Effector CD4-positive, alpha-beta T cell (primary cell): ENCODE results near the gene ABCA4.

Experiments used
- DNase-seq: peaks from one replicate; pipeline ENCODE4 v3.0.0-alpha.2; 2020

The ABCA4 gene

DNA sequence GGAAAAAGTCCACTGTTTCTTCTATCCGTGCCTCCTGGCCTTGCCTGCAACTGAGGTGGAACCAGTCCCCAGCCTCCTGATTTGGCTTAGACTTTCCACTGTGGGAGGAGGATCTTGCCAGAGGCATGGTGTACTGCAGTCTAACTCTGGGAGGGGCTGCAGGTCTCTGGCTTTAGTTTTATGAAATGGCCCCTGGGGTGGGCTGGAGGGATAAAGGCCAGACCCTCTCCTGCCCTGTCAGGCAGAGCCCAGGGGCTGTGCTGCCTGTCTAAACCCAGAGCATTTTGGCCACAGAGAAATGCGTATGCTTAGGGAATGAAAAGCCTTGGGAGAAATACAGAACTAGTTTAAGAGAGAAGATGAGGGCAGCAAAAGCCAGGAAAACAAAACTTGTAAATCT is 73.0 kb downstream of the ABCA4 start:
- no peak for DNase-seq

GRCh38 chr1:94045465-94046056 is 75.4 kb downstream of the ABCA4 start:
- DNase-seq: no peak

DNA sequence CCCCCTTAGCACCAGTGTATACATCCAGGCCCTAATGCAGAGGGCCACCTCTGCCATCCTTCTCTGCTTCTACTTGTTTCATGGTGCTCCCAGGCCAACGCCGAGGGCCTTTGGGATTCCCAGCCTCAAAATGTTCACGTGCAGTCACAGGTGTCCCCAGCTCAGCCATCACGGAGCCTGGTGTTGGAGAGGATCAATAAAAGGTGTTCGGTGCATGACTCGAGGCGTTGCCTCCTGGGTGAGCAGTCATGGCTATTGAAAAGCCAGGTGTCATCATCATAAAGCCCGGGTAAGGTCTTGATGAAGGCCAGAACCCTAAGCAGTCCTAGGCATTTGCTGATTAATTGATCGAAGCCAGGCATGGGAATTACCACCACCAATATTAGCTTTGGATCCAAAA is 76.1 kb downstream of the ABCA4 start:
- no peak for DNase-seq

- no peak for DNase-seq
Observed at GRCh38 chr1:94044290-94044790, 76.6 kb downstream of the ABCA4 start.

- no peak for DNase-seq
Observed at GRCh38 chr1:94043738-94044289, 77.1 kb downstream of the ABCA4 start.

DNA sequence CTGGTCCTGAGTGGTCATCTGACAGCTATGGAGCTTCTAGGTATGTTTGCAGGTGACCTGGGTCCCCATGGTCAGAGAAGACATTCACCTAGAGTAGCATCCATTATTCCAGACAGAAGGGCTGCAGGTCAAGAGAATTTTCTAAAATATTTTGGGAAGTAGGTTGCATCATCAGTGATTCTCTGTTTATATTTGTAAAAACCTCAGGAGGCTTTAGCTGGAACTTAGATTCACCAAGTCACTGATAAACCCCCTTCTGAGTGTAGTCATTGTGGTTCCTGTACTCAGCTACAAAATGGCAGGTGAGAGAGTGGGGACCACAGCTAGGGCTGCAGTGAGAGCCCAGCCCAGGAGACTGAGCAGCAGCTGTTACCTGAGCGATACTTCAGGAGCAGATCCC is 78.6 kb downstream of the ABCA4 start:
- no peak for DNase-seq

DNA sequence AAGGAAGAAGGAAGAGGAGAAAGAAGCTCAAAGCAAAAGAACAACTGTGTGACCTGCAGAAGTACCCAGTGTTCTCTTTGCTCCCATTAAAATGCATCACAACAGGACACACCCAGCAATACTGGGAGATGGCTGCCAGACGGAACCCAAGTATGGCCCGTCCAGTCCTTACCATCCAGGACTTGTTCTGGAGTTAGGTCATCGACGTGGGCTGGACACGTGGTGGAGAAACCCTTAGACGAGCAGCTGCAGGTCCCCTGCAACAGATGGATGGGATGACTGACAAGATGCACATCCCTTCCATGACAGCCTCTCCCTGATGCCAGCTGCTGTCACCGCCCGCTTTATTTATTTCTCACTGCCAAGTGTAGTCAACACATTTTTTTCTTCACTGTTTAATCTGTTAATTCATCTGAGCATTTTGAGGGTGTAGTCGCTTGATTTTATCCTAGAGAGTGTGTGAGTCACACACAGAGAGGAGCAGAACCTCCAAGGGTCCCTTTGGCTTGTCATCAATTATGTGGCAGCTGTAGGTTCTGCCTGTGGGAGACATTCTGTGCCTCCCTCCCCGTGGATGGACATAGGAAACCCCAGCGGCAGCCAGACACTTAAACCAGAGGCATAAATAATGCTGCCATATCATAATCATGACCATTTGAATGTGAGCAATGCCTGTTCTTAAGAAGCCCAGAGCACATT is 80.9 kb downstream of the ABCA4 start:
- no peak for DNase-seq

DNA sequence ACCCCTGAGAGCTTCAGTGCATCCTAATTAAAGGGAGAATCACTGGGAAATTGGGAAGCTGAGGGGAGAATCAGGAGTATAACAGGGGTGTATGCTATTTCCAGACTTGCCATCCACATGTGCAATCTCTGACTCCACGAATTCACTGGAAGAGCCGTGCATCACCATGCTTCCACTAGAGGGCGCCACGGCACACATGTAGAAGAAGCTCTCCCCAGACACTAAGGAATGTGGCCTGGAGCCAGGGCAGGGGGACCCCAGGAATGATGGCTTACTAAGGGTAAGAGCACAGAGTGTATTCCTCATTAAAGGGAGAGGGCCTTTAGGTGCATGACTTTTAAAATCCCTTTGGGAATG is 81.5 kb downstream of the ABCA4 start:
- peak; percentile 32 for DNase-seq

DNA sequence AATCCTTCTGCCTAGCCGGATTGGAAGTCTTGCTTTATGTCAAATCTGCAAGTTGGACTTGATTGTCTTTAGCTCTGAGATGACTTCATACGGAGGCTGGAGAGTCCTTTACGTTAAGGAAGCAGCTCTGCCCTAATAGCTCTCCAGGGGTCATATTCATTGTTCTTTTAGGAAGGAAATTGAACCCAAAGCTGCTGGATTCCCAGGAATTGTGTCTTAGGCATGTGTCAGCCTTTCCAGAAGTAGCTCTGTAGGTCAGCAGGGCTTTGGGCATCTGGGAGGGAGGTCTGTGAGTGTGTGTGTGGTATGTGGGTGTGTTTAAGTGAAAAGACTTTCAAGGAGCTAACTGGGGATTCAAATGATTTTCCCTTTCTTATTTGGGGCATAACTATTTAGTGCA is 82.4 kb downstream of the ABCA4 start:
- DNase-seq: no peak

DNA sequence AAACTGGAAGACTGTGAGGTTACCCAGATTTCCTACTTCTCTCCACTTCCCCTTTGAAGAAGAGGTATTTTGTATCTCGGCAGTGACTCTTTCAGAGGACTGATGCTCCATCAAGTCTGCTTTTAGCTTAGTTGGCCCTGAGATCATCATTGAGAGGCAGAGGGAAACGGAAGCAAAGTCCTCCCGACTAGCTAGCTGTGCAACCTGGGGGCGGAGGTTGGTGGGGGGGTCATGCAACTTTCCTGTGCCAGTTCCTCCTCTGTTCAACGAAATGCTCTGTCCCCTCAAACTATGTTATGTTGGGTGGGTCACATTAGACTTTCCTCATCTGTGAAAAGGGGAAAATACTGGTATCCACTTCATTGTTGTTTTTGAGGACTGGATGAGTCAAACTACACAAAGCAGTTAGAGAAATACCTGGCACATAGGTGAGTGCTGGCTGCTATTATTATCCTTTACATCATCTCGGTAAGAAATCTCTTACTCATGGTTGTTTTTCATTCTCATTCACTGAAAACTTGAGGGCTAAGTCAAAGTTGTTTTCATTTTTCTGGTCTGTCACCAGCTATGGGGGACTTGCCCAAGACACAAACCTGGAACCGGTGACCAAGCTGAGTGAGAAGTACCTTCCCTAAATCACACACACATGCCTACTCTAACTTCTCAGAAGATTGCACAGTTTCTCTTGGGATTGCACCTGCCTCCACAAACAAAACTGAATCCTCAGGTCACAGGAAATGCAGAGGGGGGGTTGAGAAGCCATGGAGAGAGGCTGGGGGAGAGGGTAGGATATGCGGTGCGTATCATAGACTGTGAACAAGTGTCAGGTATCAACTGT is 83.3 kb downstream of the ABCA4 start:
- DNase-seq: no peak

- no peak for DNase-seq
Observed at GRCh38 chr1:94036730-94037129, 84.2 kb downstream of the ABCA4 start.

DNA sequence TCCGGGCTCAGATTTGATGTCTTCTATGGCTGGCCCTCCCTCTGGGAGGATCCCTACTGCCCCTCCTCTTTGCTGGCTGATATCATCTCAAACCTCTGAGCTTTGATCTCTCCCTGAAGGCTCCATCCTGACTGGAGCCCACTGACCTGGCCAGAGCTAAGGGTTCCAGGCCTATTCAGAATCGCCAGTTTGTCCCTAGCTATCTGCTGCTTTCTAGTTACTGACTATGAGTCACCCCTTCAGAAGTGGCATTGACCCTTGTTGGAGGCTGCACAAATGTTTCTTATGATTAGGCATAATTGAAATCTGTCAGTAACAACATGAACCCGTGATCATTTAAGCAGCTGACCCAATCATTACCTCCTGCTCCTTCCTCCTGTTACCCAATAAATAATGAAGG is 87.1 kb downstream of the ABCA4 start:
- DNase-seq: no peak

- no peak for DNase-seq
Observed at GRCh38 chr1:94032637-94033036, 88.3 kb downstream of the ABCA4 start.

DNA sequence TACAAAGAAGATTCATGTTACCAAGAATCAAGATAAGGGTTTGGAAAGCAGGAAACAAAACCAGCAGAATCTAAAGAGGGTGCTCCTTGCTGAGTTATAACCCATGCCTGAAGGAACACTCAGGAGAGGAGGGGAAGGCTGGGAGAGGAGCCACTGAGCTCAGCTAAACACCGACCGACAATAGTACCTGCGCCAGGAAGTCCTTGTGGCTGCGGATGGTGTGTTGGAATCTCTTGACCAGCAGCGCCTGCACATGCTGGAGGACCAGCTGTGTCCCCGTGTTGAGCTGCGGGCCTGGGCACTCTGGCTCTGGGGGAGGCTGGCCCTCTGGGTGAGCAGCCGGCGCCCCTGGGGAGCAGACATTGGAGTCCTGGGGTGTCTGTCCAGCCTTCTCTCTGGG is 89.4 kb downstream of the ABCA4 start:
- no peak for DNase-seq

- DNase-seq: no peak
Observed at GRCh38 chr1:94031154-94031553, 89.8 kb downstream of the ABCA4 start.

DNA sequence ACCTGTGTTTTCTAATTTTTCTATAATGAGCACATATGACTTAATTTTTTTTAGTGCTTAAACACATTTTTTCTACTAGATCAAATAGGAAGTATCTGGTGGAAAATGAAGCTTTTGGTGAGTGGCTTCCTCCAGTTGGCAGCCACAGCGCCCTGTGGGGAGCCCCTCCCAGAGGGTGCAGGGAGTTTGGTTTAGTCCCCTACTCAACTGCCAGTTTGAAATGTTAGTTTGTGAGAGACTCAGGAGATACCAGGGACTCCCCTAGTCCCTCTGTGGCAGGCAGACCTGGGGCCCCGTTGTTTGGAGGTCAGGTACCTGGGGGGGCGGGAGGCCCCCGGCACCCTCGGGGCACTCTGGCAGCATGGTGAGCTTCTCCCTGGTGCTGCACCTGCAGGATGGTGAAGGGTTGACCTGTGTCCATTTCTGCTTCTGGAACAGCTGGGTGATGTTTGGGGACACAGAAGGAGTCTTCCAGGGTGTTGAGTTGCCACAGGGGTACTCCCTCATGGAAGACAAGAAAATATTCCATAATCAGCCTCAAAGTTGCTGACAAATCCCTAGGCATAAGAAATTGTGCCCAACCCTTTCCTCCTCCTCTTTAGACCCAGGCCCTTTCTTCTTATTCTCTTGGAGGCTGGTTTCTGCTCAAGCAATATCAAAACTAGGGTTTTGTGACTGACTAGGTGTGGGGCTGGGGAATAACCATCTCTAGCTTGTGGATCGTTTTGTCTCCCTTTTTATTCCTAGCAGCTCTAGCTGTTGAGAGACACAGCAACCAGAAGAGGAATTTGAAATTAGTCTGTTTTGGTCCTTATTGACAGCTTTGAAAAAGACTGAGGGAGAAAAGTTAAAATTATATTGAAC is 91.6 kb downstream of the ABCA4 start:
- DNase-seq: no peak

- no peak for DNase-seq
Observed at GRCh38 chr1:94027721-94028515, 93.0 kb downstream of the ABCA4 start.

DNA sequence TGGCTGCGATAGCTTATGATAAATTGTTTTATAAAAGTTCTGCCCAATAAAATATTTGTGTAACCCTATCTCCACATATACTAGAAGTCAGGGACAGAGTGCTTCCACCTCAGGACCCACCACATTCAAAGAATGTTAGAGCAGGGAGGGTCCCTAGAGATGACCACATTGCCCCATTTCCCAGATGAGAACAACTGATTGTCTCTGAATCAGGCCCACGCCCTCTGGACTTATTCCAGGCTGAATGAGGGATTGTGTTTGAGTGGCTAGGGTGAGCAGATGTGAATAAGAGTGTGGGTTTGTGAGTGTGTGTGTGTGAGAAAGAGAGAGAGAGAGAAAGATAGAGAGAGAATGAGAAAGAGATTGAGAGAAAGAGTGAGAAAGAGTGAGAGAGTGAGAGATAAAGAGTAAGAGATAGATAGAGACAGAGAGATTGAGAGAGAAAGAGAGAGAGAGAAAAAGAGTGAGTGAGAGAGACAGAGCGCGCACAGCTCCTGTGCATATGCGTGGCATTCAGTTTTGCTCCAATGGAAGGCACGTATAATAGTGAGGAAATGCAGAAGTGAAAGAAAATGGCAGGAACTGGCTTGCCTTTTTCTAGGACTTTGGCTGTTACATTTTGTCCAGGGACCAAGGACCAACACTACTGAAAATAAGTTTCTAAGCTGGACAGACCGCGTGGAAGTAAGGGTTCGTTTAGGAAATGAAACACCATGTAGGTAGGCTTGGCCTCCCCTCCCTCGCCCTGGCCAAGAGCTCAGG is 94.1 kb downstream of the ABCA4 start:
- DNase-seq: no peak

DNA sequence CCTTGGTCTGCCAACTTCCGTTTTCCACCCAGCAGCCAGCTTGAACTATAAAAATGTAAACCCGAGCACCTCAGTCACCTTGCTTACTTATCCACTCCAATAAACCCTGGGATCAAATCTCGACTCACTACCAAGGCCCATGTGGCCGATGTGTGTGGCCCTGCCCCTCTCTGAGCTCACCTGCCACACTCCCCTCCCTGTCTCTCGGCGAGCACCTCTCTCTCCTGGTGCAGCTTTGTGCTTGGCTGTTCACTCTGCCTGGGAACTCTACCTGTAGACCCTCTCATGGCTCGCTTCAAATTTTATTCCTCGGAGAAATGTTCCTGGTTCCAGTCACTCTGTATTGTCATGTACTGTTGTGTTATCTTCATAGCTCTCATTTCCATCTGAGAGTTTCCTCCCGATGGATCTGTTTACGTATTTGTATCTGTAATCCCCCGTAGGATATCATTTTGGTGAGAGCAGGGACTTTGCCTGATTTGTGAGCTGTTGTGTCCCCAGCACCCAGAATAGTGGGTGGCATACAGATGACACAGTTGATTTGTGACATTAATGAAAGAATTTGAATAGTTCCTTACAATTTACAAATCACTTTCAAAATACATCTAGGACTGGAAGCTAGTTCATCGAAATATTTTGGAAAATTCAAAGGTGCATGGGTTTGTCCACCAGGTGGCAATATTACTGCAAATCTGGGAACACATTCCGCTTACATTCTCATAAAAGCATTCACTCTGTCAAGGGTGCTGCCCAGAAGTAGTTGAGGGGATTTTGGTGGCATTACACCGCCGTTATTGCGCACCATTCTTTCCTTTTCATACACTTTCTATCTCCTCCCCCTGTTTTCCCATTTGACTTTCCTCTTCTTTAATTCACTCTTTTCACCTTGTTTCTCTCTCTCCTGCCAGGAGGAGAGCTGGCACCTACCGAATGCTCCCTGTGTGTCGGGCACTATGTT is 95.3 kb downstream of the ABCA4 start:
- DNase-seq: no peak
